ENCODE results near the gene ZSCAN5B. TPM values are rescaled to one million over a fixed set of nuclear protein-coding genes. Genes with fewer than 3 reads are reported as not detected.

ZSCAN5B gene
- polyA plus RNA-seq, 1 of the 3 experiments (the other 2 are of a cell fraction): not detected

GRCh38 chr19:56161534-56161933, 36.0 kb downstream of the ZSCAN5B start (continued):
- no peak for TF ChIP-seq IRF3 (IDR thresholded peaks at IDR 0.05; ENCODE audit: low read depth, low read length)
- no peak for TF ChIP-seq CTCF (IDR thresholded peaks at IDR 0.05)
- no peak for TF ChIP-seq USF1 (IDR thresholded peaks at IDR 0.05; ENCODE audit: borderline replicate concordance, low read depth)
- no peak for TF ChIP-seq FOXM1 (IDR thresholded peaks at IDR 0.05; ENCODE audit: low read depth)

GRCh38 chr19:56159622-56160271, 37.8 kb downstream of the ZSCAN5B start:
- H3K4me3 ChIP-seq (ENCODE audit: low read depth in 2 of 2, low read length in 1 of 2): no peak overlapping the region
- H3F3A ChIP-seq (replicated peaks; ENCODE audit: insufficient read depth): no peaks in the 10 kb centered on the region
- no peaks in the 10 kb centered on the region for H3K27me3 ChIP-seq (ENCODE audit: insufficient read depth)
- DNase-seq: no peak
- H3K27ac ChIP-seq (ENCODE audit: low read depth in 2 of 2, low read length in 1 of 2): no peak overlapping the region
- peaks cover 0 to 22% of the 10 kb centered on the region in 2 experiments for H3K36me3 ChIP-seq (replicated peaks in 1 of 2; ENCODE audit: control insufficient read depth in 1 of 2, insufficient read depth in 2 of 2, low read length in 1 of 2)
- H3K9me2 ChIP-seq: no peaks in the 10 kb centered on the region
- no peak overlapping the region for H3K9ac ChIP-seq
- ChIA-PET POLR2A (no interaction called here), CTCF (interaction anchor here (1.6 kb wide), 1 partner anchor 81 kb away, joined by 3 read pairs; no protein-coding TSS in a partner anchor)
- WGBS (ENCODE audit: low lambda C conversion rate): over 99% methylated on average over 29 of the region's 69 CpGs
- no peaks in the 10 kb centered on the region for H3K79me2 ChIP-seq (ENCODE audit: insufficient read depth)
- no peaks in the 10 kb centered on the region for H4K20me1 ChIP-seq (ENCODE audit: insufficient read depth)
- H2AFZ ChIP-seq (ENCODE audit: low read depth): no peak overlapping the region
- H3K9me3 ChIP-seq: no peaks in the 10 kb centered on the region
- no peak overlapping the region for H3K4me2 ChIP-seq
- no peak for TF ChIP-seq RCOR1 (IDR thresholded peaks at IDR 0.05; ENCODE audit: low read length)
- TF ChIP-seq FOXM1 (IDR thresholded peaks at IDR 0.05; ENCODE audit: low read depth): no peak
- TF ChIP-seq MAX (IDR thresholded peaks at IDR 0.05; ENCODE audit: low read depth): no peak
- TF ChIP-seq MEF2A (IDR thresholded peaks at IDR 0.05; ENCODE audit: borderline replicate concordance, low read depth): no peak
- no peak for TF ChIP-seq IRF3 (IDR thresholded peaks at IDR 0.05; ENCODE audit: low read depth, low read length)
- H3K4me1 ChIP-seq (ENCODE audit: control insufficient read depth in 1 of 2, insufficient read depth in 2 of 2, low read depth in 1 of 2, low read length in 1 of 2): no peaks in the 10 kb centered on the region
